ENCODE data around the gene CHST11.
A peak's percentile ranks its signal among the peaks of the same experiment; 100 is the strongest.

Gene CHST11

DNA sequence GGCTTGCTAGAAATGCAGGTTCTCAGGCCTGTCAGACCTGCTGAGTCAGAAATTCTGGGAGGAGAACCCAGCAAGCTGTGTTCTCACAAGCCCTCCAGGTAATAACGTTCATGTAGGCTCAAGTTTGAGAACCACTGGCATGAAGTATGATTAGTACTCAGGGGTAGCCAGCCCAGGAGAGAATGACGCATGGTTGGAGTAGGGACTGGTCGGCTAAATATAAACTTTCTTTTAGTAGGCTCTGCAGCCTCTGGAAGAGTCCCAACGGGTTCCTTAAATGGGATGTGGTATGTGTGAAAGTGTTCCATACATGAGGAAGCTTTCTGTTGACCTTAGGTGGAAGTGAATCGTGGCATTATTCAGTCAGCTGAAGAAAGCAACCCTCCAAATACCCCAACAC, 292.0 kb downstream of the CHST11 start:
- DNase-seq (ENCODE audit: low read depth): no peak
- H3K4me3 ChIP-seq (ENCODE audit: control insufficient read depth, low read depth, low read length): no peak overlapping the region
- TF ChIP-seq, protein P1, sequence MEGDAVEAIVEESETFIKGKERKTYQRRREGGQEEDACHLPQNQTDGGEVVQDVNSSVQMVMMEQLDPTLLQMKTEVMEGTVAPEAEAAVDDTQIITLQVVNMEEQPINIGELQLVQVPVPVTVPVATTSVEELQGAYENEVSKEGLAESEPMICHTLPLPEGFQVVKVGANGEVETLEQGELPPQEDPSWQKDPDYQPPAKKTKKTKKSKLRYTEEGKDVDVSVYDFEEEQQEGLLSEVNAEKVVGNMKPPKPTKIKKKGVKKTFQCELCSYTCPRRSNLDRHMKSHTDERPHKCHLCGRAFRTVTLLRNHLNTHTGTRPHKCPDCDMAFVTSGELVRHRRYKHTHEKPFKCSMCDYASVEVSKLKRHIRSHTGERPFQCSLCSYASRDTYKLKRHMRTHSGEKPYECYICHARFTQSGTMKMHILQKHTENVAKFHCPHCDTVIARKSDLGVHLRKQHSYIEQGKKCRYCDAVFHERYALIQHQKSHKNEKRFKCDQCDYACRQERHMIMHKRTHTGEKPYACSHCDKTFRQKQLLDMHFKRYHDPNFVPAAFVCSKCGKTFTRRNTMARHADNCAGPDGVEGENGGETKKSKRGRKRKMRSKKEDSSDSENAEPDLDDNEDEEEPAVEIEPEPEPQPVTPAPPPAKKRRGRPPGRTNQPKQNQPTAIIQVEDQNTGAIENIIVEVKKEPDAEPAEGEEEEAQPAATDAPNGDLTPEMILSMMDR (IDR thresholded peaks at IDR 0.05; ENCODE audit: control insufficient read depth, insufficient read depth, low read depth, low read length, missing control alignments): no peak

GRCh38 chr12:104749545-104749944, 292.8 kb downstream of the CHST11 start:
- no peak overlapping the region for H3K4me3 ChIP-seq (ENCODE audit: control insufficient read depth, low read depth, low read length)
- TF ChIP-seq, protein P1 (IDR thresholded peaks at IDR 0.05; ENCODE audit: control insufficient read depth, insufficient read depth, low read depth, low read length, missing control alignments): no peak
- no peak for DNase-seq (ENCODE audit: low read depth)

GRCh38 chr12:104750061-104750460, 293.3 kb downstream of the CHST11 start:
- TF ChIP-seq, protein P1 (IDR thresholded peaks at IDR 0.05; ENCODE audit: control insufficient read depth, insufficient read depth, low read depth, low read length, missing control alignments): no peak
- H3K4me3 ChIP-seq (ENCODE audit: control insufficient read depth, low read depth, low read length): no peak overlapping the region
- DNase-seq (ENCODE audit: low read depth): peak; percentile 45

DNA sequence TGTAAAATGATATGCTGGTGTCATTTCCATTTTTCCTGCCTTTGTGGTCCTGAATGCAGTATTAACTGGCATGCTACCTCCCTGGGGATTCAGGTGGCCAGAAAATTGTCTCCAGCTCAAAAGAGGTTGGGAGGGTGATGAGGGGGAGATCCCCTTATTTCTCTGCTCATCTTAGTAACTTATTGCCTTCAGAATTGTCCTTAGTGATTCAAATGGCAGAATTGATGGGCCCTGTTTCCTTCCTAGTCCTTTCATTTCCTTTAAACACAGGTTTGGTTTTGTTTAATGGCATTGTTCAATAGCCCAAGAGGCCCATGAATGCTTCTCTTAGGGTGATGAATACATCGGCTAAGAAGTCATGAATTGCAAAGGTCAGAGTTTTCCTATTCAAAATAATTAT, 294.4 kb downstream of the CHST11 start:
- no peak for DNase-seq (ENCODE audit: low read depth)
- no peak overlapping the region for H3K4me3 ChIP-seq (ENCODE audit: control insufficient read depth, low read depth, low read length)
- TF ChIP-seq, protein P1 (IDR thresholded peaks at IDR 0.05; ENCODE audit: control insufficient read depth, insufficient read depth, low read depth, low read length, missing control alignments): no peak

DNA sequence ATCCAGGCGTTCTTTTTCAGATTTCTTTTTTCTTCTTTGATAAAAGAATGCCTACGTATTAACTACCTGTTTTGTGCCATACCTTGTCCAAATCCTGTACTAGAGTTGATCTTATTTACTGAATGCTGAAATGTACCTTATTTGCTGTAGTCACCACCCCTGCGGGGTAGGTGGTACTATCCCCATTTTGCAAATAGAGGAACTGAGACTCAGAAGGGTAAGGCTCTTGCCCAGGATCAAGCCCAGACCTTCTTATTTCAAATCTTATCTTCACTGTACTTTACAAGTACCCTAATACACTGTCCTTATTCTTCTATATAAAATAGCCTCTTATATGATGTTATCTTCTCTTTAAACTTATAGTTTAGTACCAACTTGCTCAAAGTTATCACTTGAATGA, 294.8 kb downstream of the CHST11 start:
- no peak for DNase-seq (ENCODE audit: low read depth)
- TF ChIP-seq, protein P1 (IDR thresholded peaks at IDR 0.05; ENCODE audit: control insufficient read depth, insufficient read depth, low read depth, low read length, missing control alignments): no peak
- no peak overlapping the region for H3K4me3 ChIP-seq (ENCODE audit: control insufficient read depth, low read depth, low read length)

GRCh38 chr12:104752016-104752415, 295.3 kb downstream of the CHST11 start:
- TF ChIP-seq, protein P1 (IDR thresholded peaks at IDR 0.05; ENCODE audit: control insufficient read depth, insufficient read depth, low read depth, low read length, missing control alignments): no peak
- no peak overlapping the region for H3K4me3 ChIP-seq (ENCODE audit: control insufficient read depth, low read depth, low read length)
- DNase-seq (ENCODE audit: low read depth): no peak

DNA sequence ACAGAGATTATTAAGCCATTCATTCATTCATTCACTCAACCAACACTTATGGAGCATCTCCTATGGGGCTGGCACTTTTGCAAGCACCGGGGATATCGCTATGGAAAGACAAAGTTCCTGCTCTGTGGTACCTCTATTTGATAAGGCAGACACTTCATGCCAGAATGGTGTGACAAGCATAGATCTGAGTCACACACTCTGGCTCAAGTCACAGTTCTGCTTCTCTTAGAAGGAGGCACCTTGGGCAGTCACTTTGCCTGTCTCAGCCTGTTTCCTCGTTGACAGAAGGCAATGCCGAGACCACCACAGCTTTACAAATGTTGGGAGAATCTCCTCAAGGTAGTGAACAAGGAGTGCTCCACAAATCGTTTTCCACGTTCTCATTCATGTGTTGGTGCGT, 296.1 kb downstream of the CHST11 start:
- DNase-seq (ENCODE audit: low read depth): no peak
- TF ChIP-seq, protein P1 (IDR thresholded peaks at IDR 0.05; ENCODE audit: control insufficient read depth, insufficient read depth, low read depth, low read length, missing control alignments): no peak
- H3K4me3 ChIP-seq (ENCODE audit: control insufficient read depth, low read depth, low read length): no peak overlapping the region
